HepG2 (cell line): ENCODE data around the gene GATA5. TPM values are rescaled to one million over a fixed set of nuclear protein-coding genes. Genes with fewer than 3 reads are reported as not detected.

Experiments
- FOXJ3 ChIP-seq: sonication (generic); formaldehyde crosslinking; IDR thresholded peaks from 2 replicates; pipeline ENCODE4 v1.4.0; 2020; ENCODE audit warnings: missing genetic modification reagents, mild to moderate bottlenecking, borderline replicate concordance
- LCORL ChIP-seq, 2 experiments: fragments of 450-650 bp in 1 of 2; sonication (generic) in 1 of 2; formaldehyde crosslinking in 1 of 2; IDR thresholded peaks; 2 replicates each; pipeline versions ENCODE4 v1.5.0 to v1.6.1; 2017 to 2020; ENCODE audit warnings: antibody characterized with exemption in 1 of 2, missing genetic modification reagents in 1 of 2
- NFAT5 ChIP-seq: sonication (generic); formaldehyde crosslinking; IDR thresholded peaks from 2 replicates; pipeline ENCODE4 v1.4.0; 2020; ENCODE audit warnings: missing genetic modification reagents
- ZNF280D ChIP-seq: sonication (generic); formaldehyde crosslinking; IDR thresholded peaks from 2 replicates; pipeline ENCODE4 v1.5.1; 2020; ENCODE audit warnings: mild to moderate bottlenecking, missing genetic modification reagents
- ZNF746 ChIP-seq: sonication (generic); formaldehyde crosslinking; IDR thresholded peaks from 2 replicates; pipeline ENCODE4 v1.8.0; 2022; ENCODE audit warnings: mild to moderate bottlenecking, missing genetic modification reagents
- polyA plus RNA-seq, 8 experiments: library from polyadenylated mRNA; depleted of rRNA in 3 of 8; stranded (reverse) in 7 of 8; unstranded in 1 of 8; fragments of >200 nt; fragmentation: Illumina TruSeq in 4 of 8; extraction: Trizol in 4 of 8; gene quantifications; 2 replicates each; pipeline versions ENCODE4 v1.2.1 to v1.2.3, GENCODE V29; 2011 to 2016; ENCODE audit warnings: low read depth in 4 of 8, missing spikeins in 1 of 8, mixed read lengths in 1 of 8; ENCODE audit not compliant: insufficient read depth in 1 of 8
- total RNA-seq, 5 experiments: library from RNA; depleted of rRNA; stranded (reverse); fragments of >200 nt; fragmentation: Illumina TruSeq; extraction: Trizol; gene quantifications; 2 replicates each; pipeline ENCODE4 v1.2.3, GENCODE V29; 2016; ENCODE audit warnings: low read depth in 1 of 5
- TF ChIP-seq, protein P1 (sequence below): sonication (generic); formaldehyde crosslinking; IDR thresholded peaks from 2 replicates; pipeline ENCODE4 v1.4.0; 2020; ENCODE audit warnings: missing genetic modification reagents, borderline replicate concordance

GATA5 gene
- total and polyA plus RNA-seq, 2 of the 13 experiments (the other 11 are each of a cell fraction or from before 2014, with no cell fraction given), result 0.12 to 0.20 TPM

- TF ChIP-seq LCORL (IDR thresholded peaks at IDR 0.05) (no peak), LCORL (CRISPR knock-in tag; IDR thresholded peaks at IDR 0.05) (peak; percentile 69), ZNF746 (CRISPR knock-in tag) (peak; percentile 51; the same call in 1 of the 2 replicates), NFAT5 (CRISPR knock-in tag) (peak; percentile 5; the same call in 1 of the 2 replicates), FOXJ3 (CRISPR knock-in tag) (peak; percentile 31; the same call in 1 of the 2 replicates), ZNF280D (CRISPR knock-in tag) (0 out of 2 replicates have a peak, but pooled peaks have one; percentile 56)
- TF ChIP-seq, protein P1, sequence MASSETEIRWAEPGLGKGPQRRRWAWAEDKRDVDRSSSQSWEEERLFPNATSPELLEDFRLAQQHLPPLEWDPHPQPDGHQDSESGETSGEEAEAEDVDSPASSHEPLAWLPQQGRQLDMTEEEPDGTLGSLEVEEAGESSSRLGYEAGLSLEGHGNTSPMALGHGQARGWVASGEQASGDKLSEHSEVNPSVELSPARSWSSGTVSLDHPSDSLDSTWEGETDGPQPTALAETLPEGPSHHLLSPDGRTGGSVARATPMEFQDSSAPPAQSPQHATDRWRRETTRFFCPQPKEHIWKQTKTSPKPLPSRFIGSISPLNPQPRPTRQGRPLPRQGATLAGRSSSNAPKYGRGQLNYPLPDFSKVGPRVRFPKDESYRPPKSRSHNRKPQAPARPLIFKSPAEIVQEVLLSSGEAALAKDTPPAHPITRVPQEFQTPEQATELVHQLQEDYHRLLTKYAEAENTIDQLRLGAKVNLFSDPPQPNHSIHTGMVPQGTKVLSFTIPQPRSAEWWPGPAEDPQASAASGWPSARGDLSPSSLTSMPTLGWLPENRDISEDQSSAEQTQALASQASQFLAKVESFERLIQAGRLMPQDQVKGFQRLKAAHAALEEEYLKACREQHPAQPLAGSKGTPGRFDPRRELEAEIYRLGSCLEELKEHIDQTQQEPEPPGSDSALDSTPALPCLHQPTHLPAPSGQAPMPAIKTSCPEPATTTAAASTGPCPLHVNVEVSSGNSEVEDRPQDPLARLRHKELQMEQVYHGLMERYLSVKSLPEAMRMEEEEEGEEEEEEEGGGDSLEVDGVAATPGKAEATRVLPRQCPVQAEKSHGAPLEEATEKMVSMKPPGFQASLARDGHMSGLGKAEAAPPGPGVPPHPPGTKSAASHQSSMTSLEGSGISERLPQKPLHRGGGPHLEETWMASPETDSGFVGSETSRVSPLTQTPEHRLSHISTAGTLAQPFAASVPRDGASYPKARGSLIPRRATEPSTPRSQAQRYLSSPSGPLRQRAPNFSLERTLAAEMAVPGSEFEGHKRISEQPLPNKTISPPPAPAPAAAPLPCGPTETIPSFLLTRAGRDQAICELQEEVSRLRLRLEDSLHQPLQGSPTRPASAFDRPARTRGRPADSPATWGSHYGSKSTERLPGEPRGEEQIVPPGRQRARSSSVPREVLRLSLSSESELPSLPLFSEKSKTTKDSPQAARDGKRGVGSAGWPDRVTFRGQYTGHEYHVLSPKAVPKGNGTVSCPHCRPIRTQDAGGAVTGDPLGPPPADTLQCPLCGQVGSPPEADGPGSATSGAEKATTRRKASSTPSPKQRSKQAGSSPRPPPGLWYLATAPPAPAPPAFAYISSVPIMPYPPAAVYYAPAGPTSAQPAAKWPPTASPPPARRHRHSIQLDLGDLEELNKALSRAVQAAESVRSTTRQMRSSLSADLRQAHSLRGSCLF (CRISPR knock-in tag), result no peak
Observed at GRCh38 chr20:62472138-62472940, 3.5 kb downstream of the GATA5 start (continued).
